Mesenchymal stem cell (in vitro differentiated cells and primary cell): Measurements from ENCODE around the gene TMEM116.
A peak's percentile ranks its signal among the peaks of the same experiment; 100 is the strongest.

Experiments used
- DNase-seq: peaks from one replicate; pipeline ENCODE4 v3.0.0-alpha.2; 2013
- H2AFZ ChIP-seq: one replicate; pipeline ENCODE4 v1.6.1; 2013; ENCODE audit warnings: low read depth, mild to moderate bottlenecking, control low read depth, inconsistent platforms, low read length, moderate library complexity
- H2AK5ac ChIP-seq: 2 replicates; pipeline ENCODE4 v1.6.1; 2013; ENCODE audit warnings: low read length, moderate library complexity, mild to moderate bottlenecking, inconsistent platforms; ENCODE audit not compliant: severe bottlenecking
- H2BK120ac ChIP-seq: one replicate; pipeline ENCODE4 v1.6.1; 2013; ENCODE audit warnings: low read depth, mild to moderate bottlenecking, inconsistent platforms, low read length, moderate library complexity
- H2BK12ac ChIP-seq, 2 experiments: one replicate each; pipeline ENCODE4 v1.6.1; 2013; ENCODE audit warnings: inconsistent platforms in 2 of 2, low read length in 2 of 2, mild to moderate bottlenecking in 2 of 2, moderate library complexity in 2 of 2, control low read depth in 1 of 2
- H2BK15ac ChIP-seq: one replicate; pipeline ENCODE4 v1.6.1; 2013; ENCODE audit warnings: mild to moderate bottlenecking, low read depth, inconsistent platforms; ENCODE audit not compliant: poor library complexity, severe bottlenecking
- H2BK5ac ChIP-seq: 2 replicates; pipeline ENCODE4 v1.6.1; 2013; ENCODE audit warnings: low read depth, mild to moderate bottlenecking, low read length, control low read depth, inconsistent platforms; ENCODE audit not compliant: poor library complexity, severe bottlenecking
- H3K14ac ChIP-seq, 2 experiments: one replicate each; pipeline ENCODE4 v1.6.1; 2013; ENCODE audit warnings: inconsistent platforms in 2 of 2, low read length in 2 of 2, control low read depth in 1 of 2, mild to moderate bottlenecking in 1 of 2, moderate library complexity in 1 of 2
- H3K18ac ChIP-seq, 2 experiments: one replicate each; pipeline ENCODE4 v1.6.1; 2013; ENCODE audit warnings: inconsistent platforms in 2 of 2, low read length in 2 of 2, control low read depth in 1 of 2, low read depth in 1 of 2, mild to moderate bottlenecking in 1 of 2
- H3K23ac ChIP-seq, 2 experiments: one replicate each; pipeline ENCODE4 v1.6.1; 2013; ENCODE audit warnings: inconsistent platforms in 2 of 2, low read length in 2 of 2, mild to moderate bottlenecking in 2 of 2, moderate library complexity in 2 of 2, control low read depth in 1 of 2
- H3K27ac ChIP-seq: 2 replicates; pipeline ENCODE4 v1.5.1; 2013; ENCODE audit warnings: mild to moderate bottlenecking, moderate library complexity, low read length, control low read depth, inconsistent platforms; ENCODE audit not compliant: poor library complexity, severe bottlenecking
- H3K27me3 ChIP-seq, 2 experiments: 2 replicates each; pipeline versions ENCODE4 v1.6.1 to v1.7.0; 2013; ENCODE audit warnings: low read length in 2 of 2, mild to moderate bottlenecking in 2 of 2, moderate library complexity in 2 of 2, control low read depth in 1 of 2, inconsistent platforms in 1 of 2; ENCODE audit not compliant: control insufficient read depth in 1 of 2, insufficient read depth in 1 of 2
- H3K36me3 ChIP-seq, 2 experiments: 2 replicates each; pipeline versions ENCODE4 v1.6.1 to v1.7.0; 2013; ENCODE audit warnings: low read length in 2 of 2, control low read depth in 1 of 2, inconsistent platforms in 1 of 2, low read depth in 1 of 2, mild to moderate bottlenecking in 1 of 2; ENCODE audit not compliant: insufficient read depth in 2 of 2, control insufficient read depth in 1 of 2
- H3K4ac ChIP-seq, 2 experiments: one replicate each; pipeline ENCODE4 v1.6.1; 2013; ENCODE audit warnings: inconsistent platforms in 2 of 2, low read length in 2 of 2, mild to moderate bottlenecking in 2 of 2, moderate library complexity in 2 of 2, control low read depth in 1 of 2, low read depth in 1 of 2
- H3K4me1 ChIP-seq: 2 replicates; pipeline ENCODE4 v1.6.1; 2013; ENCODE audit warnings: low read depth, low read length, control low read depth; ENCODE audit not compliant: control insufficient read depth, insufficient read depth
- H3K4me2 ChIP-seq: 2 replicates; pipeline ENCODE4 v1.6.1; 2013; ENCODE audit warnings: low read length, mild to moderate bottlenecking, inconsistent platforms; ENCODE audit not compliant: poor library complexity, severe bottlenecking
- H3K4me3 ChIP-seq, 2 experiments: 2 replicates each; pipeline versions ENCODE4 v1.5.1 to v1.7.0; 2013; ENCODE audit warnings: low read length in 2 of 2, mild to moderate bottlenecking in 2 of 2, control low read depth in 1 of 2, low read depth in 1 of 2; ENCODE audit not compliant: insufficient read depth in 1 of 2
- H3K79me1 ChIP-seq: replicated peaks from 2 replicates; pipeline ENCODE4 v1.6.1; 2013; ENCODE audit warnings: mild to moderate bottlenecking, control low read depth, low read length, inconsistent platforms; ENCODE audit not compliant: poor library complexity, severe bottlenecking
- H3K9ac ChIP-seq: 2 replicates; pipeline ENCODE4 v1.7.0; 2013; ENCODE audit warnings: mild to moderate bottlenecking, low read length, moderate library complexity
- H3K9me3 ChIP-seq: 2 replicates; pipeline ENCODE4 v1.7.0; 2013; ENCODE audit warnings: mild to moderate bottlenecking, low read length; ENCODE audit not compliant: control insufficient read depth
- H4K8ac ChIP-seq: one replicate; pipeline ENCODE4 v1.6.1; 2013; ENCODE audit warnings: inconsistent platforms, mild to moderate bottlenecking, low read length, moderate library complexity
- H4K91ac ChIP-seq: one replicate; pipeline ENCODE4 v1.6.1; 2013; ENCODE audit warnings: mild to moderate bottlenecking, low read length, inconsistent platforms
- WGBS: methylation state at CpG from one replicate; pipeline ENCODE4 v1.1.7; 2013; ENCODE audit warnings: mixed read lengths; 5-methylcytosine and 5-hydroxymethylcytosine counted together

Gene TMEM116

DNA sequence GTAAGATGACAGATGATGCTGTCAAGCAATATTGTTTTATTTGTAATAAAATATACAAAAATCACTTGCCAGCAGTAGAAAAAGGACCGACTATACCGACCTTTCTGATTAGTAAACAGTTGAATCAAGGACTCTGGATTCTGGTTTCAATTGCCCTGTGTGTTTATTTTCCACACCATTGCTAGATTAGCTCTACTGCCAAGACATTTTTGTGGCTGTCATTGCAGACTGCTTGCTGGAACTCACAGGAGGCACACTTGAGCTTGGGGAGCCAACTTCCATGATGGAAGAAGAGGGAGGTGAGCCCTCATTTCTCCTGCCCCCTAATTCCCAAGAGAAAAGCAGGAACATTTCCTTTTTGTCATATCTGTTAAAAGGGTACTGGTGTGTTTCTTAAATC, 119.7 kb downstream of the TMEM116 start:
- Histone ChIP-seq H2BK12ac (no peak overlapping the region), H3K4me1 (no peaks in the 10 kb centered on the region), H3K9me3 (no peaks in the 10 kb centered on the region), H3K27me3 (no peaks in the 10 kb centered on the region), H4K8ac (no peak overlapping the region), H3K4me3 (no peak overlapping the region), H3K4me2 (no peak overlapping the region), H2BK5ac (no peak overlapping the region), H3K18ac (no peak overlapping the region), H2AFZ (no peak overlapping the region), H3K27ac (no peak overlapping the region), H3K14ac (no peak overlapping the region), H2AK5ac (no peak overlapping the region), H3K23ac (no peak overlapping the region), H3K36me3 (peaks cover 38 to 78% of the 10 kb centered on the region in 2 experiments), H2BK15ac (no peak overlapping the region), H3K4ac (no peak overlapping the region), H2BK120ac (no peak overlapping the region), H4K91ac (no peak overlapping the region), H3K79me1 (peaks cover 4% of the 10 kb centered on the region), H3K9ac (no peak overlapping the region)
- WGBS = 96% methylated on average over 2 of the region's 2 CpGs
- peak; percentile 29 for DNase-seq

- H3K9ac ChIP-seq = no peak overlapping the region
- no peak overlapping the region for H3K14ac ChIP-seq
- H3K4me1 ChIP-seq = no peaks in the 10 kb centered on the region
- peak overlapping the region; percentile 7 for H4K8ac ChIP-seq
- H3K27me3 ChIP-seq = no peaks in the 10 kb centered on the region
- H2AK5ac ChIP-seq = no peak overlapping the region
- no peak overlapping the region for H2AFZ ChIP-seq
- no peak overlapping the region for H3K4me3 ChIP-seq
- no peak overlapping the region for H4K91ac ChIP-seq
- no peaks in the 10 kb centered on the region for H3K9me3 ChIP-seq
- peaks cover 45 to 92% of the 10 kb centered on the region in 2 experiments for H3K36me3 ChIP-seq
- peaks cover 15% of the 10 kb centered on the region for H3K79me1 ChIP-seq
- H2BK15ac ChIP-seq = no peak overlapping the region
- no peak overlapping the region for H2BK12ac ChIP-seq
- H3K4ac ChIP-seq = no peak overlapping the region
- no peak overlapping the region for H3K4me2 ChIP-seq
- H3K23ac ChIP-seq = no peak overlapping the region
- 96% methylated on average over 9 of the region's 11 CpGs for WGBS
- DNase-seq = no peak
- H2BK5ac ChIP-seq = no peak overlapping the region
- H3K18ac ChIP-seq = no peak overlapping the region
- H3K27ac ChIP-seq = no peak overlapping the region
- no peak overlapping the region for H2BK120ac ChIP-seq
These were observed 124.8 kb downstream of the TMEM116 start for GRCh38 chr12:111887926-111888745.

GRCh38 chr12:111886662-111887545, 126.1 kb downstream of the TMEM116 start:
- no peaks in the 10 kb centered on the region for H3K4me1 ChIP-seq
- H2AK5ac ChIP-seq = no peak overlapping the region
- H3K14ac ChIP-seq = no peak overlapping the region
- H3K79me1 ChIP-seq = peaks cover 18% of the 10 kb centered on the region
- H2BK5ac ChIP-seq = no peak overlapping the region
- H3K4ac ChIP-seq = no peak overlapping the region
- DNase-seq = no peak
- no peak overlapping the region for H2BK15ac ChIP-seq
- peaks cover 52 to 90% of the 10 kb centered on the region in 2 experiments for H3K36me3 ChIP-seq
- no peak overlapping the region for H4K91ac ChIP-seq
- H3K9ac ChIP-seq = no peak overlapping the region
- no peaks in the 10 kb centered on the region for H3K9me3 ChIP-seq
- H4K8ac ChIP-seq = no peak overlapping the region
- no peak overlapping the region for H3K4me2 ChIP-seq
- no peak overlapping the region for H2AFZ ChIP-seq
- H2BK12ac ChIP-seq = no peak overlapping the region
- no peak overlapping the region for H3K4me3 ChIP-seq
- H3K23ac ChIP-seq = no peak overlapping the region
- no peak overlapping the region for H3K18ac ChIP-seq
- no peaks in the 10 kb centered on the region for H3K27me3 ChIP-seq
- H2BK120ac ChIP-seq = no peak overlapping the region
- no peak overlapping the region for H3K27ac ChIP-seq
- WGBS = 98% methylated on average over 7 of the region's 7 CpGs

DNA sequence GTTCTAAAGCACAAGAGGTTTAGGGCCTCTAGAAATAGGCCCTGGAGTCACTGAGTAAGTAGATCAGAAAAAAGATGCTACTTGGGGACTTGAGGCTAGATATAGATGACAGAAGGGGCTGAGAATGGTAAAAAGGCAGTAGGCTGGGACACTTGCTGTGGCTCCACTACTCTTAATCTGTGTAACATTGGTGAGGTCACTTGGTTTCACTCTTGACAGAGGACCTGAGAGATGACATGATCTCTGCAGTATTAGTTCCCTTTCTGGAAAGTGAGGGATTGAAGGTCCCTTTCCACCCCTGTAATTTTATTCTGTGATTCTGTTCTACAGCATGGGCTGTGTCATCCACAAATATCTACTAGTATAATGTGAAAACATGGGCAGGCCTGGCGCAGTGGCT, 131.2 kb downstream of the TMEM116 start:
- H3K23ac ChIP-seq = no peak overlapping the region
- no peak overlapping the region for H3K4ac ChIP-seq
- no peaks in the 10 kb centered on the region for H3K4me1 ChIP-seq
- no peak overlapping the region for H2BK5ac ChIP-seq
- H3K4me2 ChIP-seq = no peak overlapping the region
- 100% methylated on average over 1 of the region's 1 CpG for WGBS
- no peak overlapping the region for H2BK12ac ChIP-seq
- no peaks in the 10 kb centered on the region for H3K9me3 ChIP-seq
- no peak overlapping the region for H3K18ac ChIP-seq
- no peak overlapping the region for H2AFZ ChIP-seq
- H3K27me3 ChIP-seq = no peaks in the 10 kb centered on the region
- H2BK15ac ChIP-seq = no peak overlapping the region
- no peak overlapping the region for H2AK5ac ChIP-seq
- H3K27ac ChIP-seq = no peak overlapping the region
- H4K91ac ChIP-seq = no peak overlapping the region
- peaks cover 48 to 84% of the 10 kb centered on the region in 2 experiments for H3K36me3 ChIP-seq
- no peak overlapping the region for H3K14ac ChIP-seq
- peaks cover 25% of the 10 kb centered on the region for H3K79me1 ChIP-seq
- no peak overlapping the region for H2BK120ac ChIP-seq
- no peak overlapping the region for H4K8ac ChIP-seq
- no peak overlapping the region for H3K4me3 ChIP-seq
- DNase-seq = no peak
- H3K9ac ChIP-seq = no peak overlapping the region
